Measurements from ENCODE around the gene UGT1A5.

UGT1A5 gene

GRCh38 chr2:233780771-233781170 lies 68.1 kb downstream of the UGT1A5 start:
- no peak for DNase-seq (ENCODE audit: low read depth)

DNA sequence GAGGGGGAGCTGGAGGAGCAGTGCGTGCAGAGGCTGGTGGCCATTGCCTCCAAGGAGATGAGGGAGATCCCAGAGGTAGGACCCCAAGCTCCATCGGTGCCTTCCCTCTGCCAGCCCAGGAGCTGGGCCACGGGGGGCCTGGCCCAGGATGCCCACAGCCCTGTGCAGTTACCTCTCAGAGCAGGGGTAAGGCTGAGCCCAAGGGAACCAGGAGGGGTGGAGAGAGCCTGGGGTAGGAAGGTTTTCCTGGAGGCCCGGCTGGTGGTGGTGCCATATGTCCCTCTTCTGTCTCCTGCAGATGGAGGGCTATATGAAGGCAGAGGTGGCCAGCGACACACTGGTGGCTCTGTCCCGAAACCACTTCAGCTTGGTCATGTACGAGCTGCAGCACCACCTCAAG lies 76.8 kb downstream of the UGT1A5 start:
- no peak for DNase-seq (ENCODE audit: low read depth)

DNA sequence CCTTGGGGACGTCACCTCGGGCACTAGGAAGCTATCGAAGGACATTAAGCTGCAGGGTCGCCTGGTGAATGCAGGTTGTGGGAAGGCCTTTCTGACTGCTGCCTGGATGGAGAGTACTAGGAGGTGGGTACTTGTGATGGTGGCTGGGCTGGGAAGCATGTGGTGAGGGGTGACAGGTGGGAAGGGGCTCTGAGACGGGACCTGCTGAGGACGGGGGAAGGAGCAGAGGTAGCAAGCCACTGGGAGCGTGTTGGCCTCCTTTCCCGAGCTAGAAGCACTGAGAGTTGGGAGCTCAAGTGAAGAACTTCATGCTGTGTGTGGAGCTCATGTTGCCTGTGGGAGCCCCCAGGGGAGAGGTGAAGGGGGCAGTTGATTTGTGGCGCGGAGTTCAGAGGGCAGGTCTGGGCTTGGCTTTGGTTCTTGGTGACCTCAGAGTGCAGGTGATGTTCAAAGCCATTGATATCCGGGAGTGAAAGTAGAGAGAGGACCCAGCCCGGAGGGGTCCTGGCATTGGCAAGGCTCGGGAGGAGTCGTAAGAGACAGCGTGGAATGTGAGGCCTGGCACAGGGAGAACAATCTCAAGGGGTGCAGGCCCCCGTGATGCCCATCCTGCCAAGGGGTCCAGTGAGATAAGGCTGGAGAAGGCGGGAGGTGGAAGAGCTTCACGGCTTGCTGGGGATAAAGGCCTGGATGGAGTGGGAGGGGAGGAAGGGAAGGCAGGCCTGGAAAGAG lies 78.6 kb downstream of the UGT1A5 start:
- DNase-seq (ENCODE audit: low read depth), result no peak

- no peak for DNase-seq (ENCODE audit: low read depth)
Measured at GRCh38 chr2:233791883-233792329, 79.2 kb downstream of the UGT1A5 start.

DNA sequence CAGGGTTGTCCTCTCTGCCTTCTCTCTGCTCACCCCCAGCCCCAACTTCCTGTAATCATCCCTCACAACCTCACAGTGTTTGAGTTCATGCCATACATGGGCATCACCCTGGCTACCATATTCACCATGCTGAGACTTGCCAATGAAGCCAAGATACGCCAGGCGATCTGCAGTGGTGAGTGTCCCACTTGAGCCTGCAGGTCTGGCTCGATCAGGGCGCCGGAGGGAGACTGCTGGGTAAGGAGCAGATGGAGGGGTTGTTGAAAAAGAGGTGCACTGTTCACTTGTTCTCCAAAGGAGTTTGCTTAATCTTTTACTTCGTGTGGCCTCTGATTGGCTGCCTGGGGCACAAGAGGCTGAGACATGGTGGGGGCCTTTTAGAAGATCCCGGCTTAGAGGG lies 80.0 kb downstream of the UGT1A5 start:
- no peak for DNase-seq (ENCODE audit: low read depth)

GRCh38 chr2:233793465-233794127 lies 80.9 kb downstream of the UGT1A5 start:
- DNase-seq (ENCODE audit: low read depth), result no peak

- DNase-seq (ENCODE audit: low read depth), result no peak
Measured at GRCh38 chr2:233794128-233794658, 81.5 kb downstream of the UGT1A5 start.

DNA sequence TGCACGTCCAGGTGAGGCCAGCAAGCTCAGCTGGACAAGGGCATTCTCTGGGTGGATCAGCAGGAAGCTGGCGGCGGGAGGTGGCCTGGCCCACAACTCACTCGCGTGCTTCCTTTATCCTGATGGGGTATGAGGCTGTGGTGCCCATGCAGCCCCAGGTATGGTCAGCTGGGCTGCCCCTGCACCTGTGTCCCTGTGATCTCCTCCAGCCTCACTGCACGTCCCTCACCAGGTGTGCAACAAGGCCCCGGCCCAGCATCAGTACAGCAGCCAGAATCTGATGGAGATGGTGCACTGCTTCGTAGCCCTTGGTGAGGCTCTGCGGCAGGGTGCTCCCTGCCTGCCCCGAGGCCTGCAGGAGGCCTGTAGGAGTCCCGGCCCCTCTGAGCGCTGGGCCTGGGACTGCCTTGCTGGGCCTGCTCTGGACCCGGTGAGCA lies 83.0 kb downstream of the UGT1A5 start:
- DNase-seq (ENCODE audit: low read depth), result no peak

DNA sequence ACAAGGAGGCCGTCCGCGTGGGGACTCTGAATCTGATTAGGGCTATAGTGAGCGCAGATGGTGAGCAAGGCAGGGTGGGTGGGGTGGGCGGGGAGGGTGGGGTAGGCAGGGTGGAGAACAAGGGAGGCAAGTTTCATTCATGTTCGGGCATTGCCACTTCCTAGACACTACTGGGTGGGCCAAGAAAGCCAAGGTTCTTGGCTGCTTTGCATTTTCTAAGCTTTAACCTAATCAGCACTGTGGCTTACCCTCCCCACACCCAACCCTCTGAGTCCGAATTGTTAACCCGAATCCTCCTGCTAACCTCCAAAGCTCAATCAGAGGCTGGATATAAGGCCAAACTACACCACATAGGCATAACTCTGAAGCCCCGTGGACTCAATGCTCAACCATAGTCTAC lies 83.5 kb downstream of the UGT1A5 start:
- DNase-seq (ENCODE audit: low read depth), result no peak

- DNase-seq (ENCODE audit: low read depth), result no peak
Measured at GRCh38 chr2:233798335-233799086, 85.8 kb downstream of the UGT1A5 start.

GRCh38 chr2:233799087-233799665 lies 86.5 kb downstream of the UGT1A5 start:
- no peak for DNase-seq (ENCODE audit: low read depth)

GRCh38 chr2:233799716-233800115 lies 87.0 kb downstream of the UGT1A5 start:
- no peak for DNase-seq (ENCODE audit: low read depth)

- no peak for DNase-seq (ENCODE audit: low read depth)
Measured at GRCh38 chr2:233800208-233800607, 87.5 kb downstream of the UGT1A5 start.

DNA sequence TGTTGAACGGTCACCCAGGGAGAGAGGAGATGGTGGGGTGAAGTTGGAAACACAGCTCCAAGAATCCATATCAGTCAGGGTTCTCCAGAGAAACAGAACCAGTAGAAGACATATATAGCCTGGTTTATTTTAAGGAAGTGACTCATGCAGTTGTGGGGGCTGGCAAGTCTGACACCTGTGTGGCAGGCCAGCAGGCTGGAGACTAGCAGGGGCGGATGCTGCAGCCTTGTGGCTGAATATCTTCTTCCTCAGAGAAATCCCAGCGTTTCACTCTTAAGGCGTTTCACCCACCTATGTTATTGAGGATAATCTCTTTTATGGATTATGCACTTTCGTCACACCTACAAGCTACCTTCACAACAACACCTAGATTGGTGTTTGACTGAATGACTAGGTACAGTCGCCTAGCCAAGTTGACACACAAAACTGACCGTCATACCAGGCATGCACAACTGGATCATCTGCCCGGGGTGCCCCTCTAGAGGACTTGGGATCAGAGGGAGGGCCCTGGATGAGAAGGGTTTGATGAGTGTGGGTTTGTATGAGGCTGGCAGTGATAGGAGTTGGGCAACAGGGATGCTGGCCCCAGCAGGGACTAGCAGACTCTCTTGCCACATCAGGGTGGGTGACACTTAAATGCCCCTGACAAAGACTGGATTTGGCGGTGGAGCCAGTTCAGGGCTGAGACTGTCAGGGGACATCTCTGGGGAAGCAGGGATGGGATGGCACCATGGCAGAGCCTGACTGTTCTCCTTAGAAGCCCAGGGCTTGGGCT lies 88.8 kb downstream of the UGT1A5 start:
- no peak for DNase-seq (ENCODE audit: low read depth)

GRCh38 chr2:233802132-233802815 lies 89.6 kb downstream of the UGT1A5 start:
- no peak for DNase-seq (ENCODE audit: low read depth)

- DNase-seq (ENCODE audit: low read depth), result no peak
Measured at GRCh38 chr2:233803292-233803911, 90.7 kb downstream of the UGT1A5 start.

DNA sequence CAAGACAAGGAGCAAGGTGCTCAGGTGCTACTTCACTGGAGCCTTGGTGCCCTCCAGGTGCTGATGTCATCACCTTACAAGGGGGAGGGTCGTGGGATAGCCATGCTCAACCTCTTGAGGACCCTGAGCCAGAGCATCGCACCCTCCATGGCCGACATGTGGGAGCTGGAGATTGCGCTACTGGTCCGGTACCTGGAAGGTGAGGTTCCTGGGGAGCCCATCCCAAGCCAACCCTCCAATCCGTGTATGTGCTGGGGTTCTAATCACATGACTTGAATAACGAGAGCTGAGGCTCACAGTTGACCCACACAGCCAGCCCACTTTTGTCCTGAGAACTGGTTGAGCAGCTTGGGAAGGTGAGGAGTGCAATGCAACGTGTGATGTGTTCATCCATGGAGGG lies 91.3 kb downstream of the UGT1A5 start:
- no peak for DNase-seq (ENCODE audit: low read depth)

- no peak for DNase-seq (ENCODE audit: low read depth)
Measured at GRCh38 chr2:233807215-233807865, 94.6 kb downstream of the UGT1A5 start.

GRCh38 chr2:233807966-233808935 lies 95.5 kb downstream of the UGT1A5 start:
- no peak for DNase-seq (ENCODE audit: low read depth)

Measured in activated T-cell treated with anti-CD3 and anti-CD28 coated beads for 48 hours (primary cell).